ENCODE data around the gene SEPTIN12.

GRCh38 chr16:4831616-4832015 is 43.5 kb upstream of the SEPTIN12 start:
- TF ChIP-seq CTCF (IDR thresholded peaks at IDR 0.05; ENCODE audit: poor library complexity) (no peak), EZH2phosphoT487 (IDR thresholded peaks at IDR 0.05; ENCODE audit: low read depth, severe bottlenecking, unreplicated experiment) (no peak), EZH2 (IDR thresholded peaks at IDR 0.05; ENCODE audit: borderline replicate concordance) (no peak)

Data from hepatocyte (in vitro differentiated cells).